ENCODE results near the gene TLX2. TPM values are rescaled to one million over a fixed set of nuclear protein-coding genes. Genes with fewer than 3 reads are reported as not detected.

The TLX2 gene
- total and polyA plus RNA-seq, 2 of the 13 experiments (the other 11 are each of a cell fraction or from before 2014, with no cell fraction given), result 0.05 to 0.20 TPM

DNA sequence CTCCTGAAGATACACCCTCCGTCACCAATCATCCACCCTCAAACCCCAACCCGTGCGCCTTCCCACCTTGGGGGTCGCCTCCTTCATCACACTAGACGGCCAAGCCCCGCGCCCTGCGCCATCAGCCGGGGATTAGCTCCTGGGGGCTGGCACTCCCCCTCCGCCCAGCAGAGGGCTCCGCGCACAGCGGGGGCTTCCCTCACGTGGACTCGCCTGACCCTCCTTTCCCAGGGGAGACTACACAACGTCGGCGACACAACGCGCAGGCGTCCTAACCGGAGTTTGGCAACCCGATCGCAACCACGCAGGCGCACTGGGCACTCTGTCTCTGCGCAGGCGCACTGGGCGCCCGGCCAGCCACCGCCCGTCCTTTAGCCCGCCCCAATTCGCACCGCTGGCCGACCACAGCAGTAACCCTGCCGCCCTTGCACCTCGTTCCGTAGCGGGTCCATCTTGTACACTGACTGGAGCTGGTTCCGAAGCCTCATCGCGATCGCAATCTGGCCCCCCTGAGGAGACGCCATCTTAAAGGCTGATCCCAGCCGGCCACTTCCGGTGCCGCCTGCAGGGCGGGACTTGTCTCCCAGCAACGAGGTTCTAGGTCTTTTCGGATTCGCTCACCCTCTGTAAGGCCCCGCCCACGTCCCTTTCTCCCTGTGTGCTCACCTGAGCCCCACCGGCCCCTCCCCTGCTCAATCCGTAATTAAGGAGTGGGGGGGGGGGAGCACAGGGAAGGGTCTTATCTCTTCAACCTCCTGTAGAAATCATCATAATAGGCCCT lies 6.9 kb upstream of the TLX2 start, which contains the start of gene PCGF1 (continued):
- TF ChIP-seq ZNF768 (CRISPR knock-in tag; IDR thresholded peaks at IDR 0.05), result peak; percentile 80
- no peak for TF ChIP-seq ZFP1 (CRISPR knock-in tag; IDR thresholded peaks at IDR 0.05)

DNA sequence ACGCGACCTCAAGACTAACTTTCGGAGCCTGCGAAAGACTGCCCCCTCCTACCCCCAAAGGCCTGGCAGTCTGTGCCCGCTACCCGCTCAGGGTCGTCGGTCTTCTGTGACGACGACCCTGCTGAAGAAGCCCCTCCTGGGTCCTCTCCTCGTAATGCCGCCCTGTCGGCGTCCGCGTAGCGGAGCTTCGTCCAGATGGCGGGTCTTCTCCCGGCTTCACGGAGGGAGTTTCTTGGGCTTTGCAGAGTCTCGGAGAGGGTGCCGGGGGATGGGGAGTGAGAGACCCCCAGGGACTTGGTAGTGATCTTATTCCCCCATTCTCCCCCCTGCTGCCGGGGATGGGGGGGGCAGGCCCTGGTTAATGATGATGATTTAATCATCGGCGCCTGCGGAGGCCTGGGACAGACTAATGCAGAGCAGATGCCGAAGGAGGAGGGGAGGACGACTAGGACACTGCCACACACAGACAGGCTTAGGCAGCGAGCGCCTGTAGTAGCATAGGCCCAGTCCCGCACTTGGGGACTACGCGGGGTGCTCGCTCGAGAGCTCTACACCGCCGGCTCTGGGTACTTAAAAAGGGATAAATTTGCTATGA lies 6.2 kb upstream of the TLX2 start:
- peak overlapping the region; percentile 95 for H3K27ac ChIP-seq (ENCODE audit: extremely low read length, insufficient read depth, low read length)
- no peak for FAIRE-seq
- H3K36me3 ChIP-seq (replicated peaks in 1 of 2; ENCODE audit: control insufficient read depth in 1 of 2, insufficient read depth in 2 of 2, low read length in 2 of 2), result no peaks in the 10 kb centered on the region; a peak in 3 of 5 replicates
- ATAC-seq, result peak; percentile 59
- H3K9me3 ChIP-seq (ENCODE audit: low read length), result no peaks in the 10 kb centered on the region
- ChIA-PET POLR2A (interaction anchor here (0.8 to 16.5 kb wide), 10 partner anchors 9 to 79 kb away, joined by 3 to 795 read pairs (median 6); partner anchors contain the start of genes AUP1, CCDC142, DQX1 and HTRA2), CTCF (ENCODE audit: low intra/inter-chr PET ratio, low total read pairs) (interaction anchor here (1.6 to 1.7 kb wide), 2 partner anchors 24 to 25 kb away, joined by 8 to 10 read pairs; partner anchors contain the start of genes CCDC142 and TTC31)
- peak overlapping the region; percentile 79 to 97 (median 95) for H3K4me3 ChIP-seq (replicated peaks in 1 of 3; ENCODE audit: insufficient read depth in 1 of 3, low read depth in 2 of 3, low read length in 3 of 3)
- H4K20me1 ChIP-seq (ENCODE audit: insufficient read depth, low read length), result no peaks in the 10 kb centered on the region
- no peak overlapping the region for H2AFZ ChIP-seq (ENCODE audit: low read length)
- DNase-seq (ENCODE audit: low spot score), result no peak
- under 1% methylated on average over 38 of the region's 38 CpGs for WGBS (ENCODE audit: low lambda C conversion rate)
- peak overlapping the region; percentile 94 for H3K9ac ChIP-seq (ENCODE audit: insufficient read depth, low read depth, low read length)
- H3K27me3 ChIP-seq (ENCODE audit: control insufficient read depth in 1 of 2, insufficient read depth in 2 of 2, low read length in 2 of 2), result no peaks in the 10 kb centered on the region; a peak in 1 of 5 replicates
- peak overlapping the region; percentile 98 for H3K4me2 ChIP-seq (ENCODE audit: low read depth, low read length)
- no TSS peak for BruUV-seq (replicated peaks)
- in situ Hi-C loops (cut with HindIII; ENCODE audit: extremely low pct_ligation_motif_present, low pct_unique_long_range_greater_than_20kb), result no loop called here
- intact Hi-C loops (cut with micrococcal nuclease; ENCODE audit: unreplicated experiment), result loop anchor here (1.0 to 2.0 kb wide), 3 partner anchors 21 to 79 kb away; partner anchors contain the start of genes AUP1, HTRA2 and TTC31
- H3K79me2 ChIP-seq (ENCODE audit: insufficient read depth, low read length), result peaks cover 38% of the 10 kb centered on the region
- H3K4me1 ChIP-seq (ENCODE audit: insufficient read depth, low read length), result peaks cover 79% of the 10 kb centered on the region
- TF ChIP-seq KDM2A (CRISPR knock-in tag; IDR thresholded peaks at IDR 0.05; ENCODE audit: borderline replicate concordance, low read depth) (peak; percentile 52), ZFP90 (CRISPR knock-in tag; IDR thresholded peaks at IDR 0.05; ENCODE audit: borderline replicate concordance) (no peak), ZNF547 (CRISPR knock-in tag; IDR thresholded peaks at IDR 0.05) (no peak), EED (CRISPR knock-in tag; IDR thresholded peaks at IDR 0.05) (peak; percentile 26; the same call in 1 of the 2 replicates), PRMT3 (CRISPR knock-in tag; IDR thresholded peaks at IDR 0.05; ENCODE audit: borderline replicate concordance, low read depth) (no peak), NONO (IDR thresholded peaks at IDR 0.05) (no peak), NONO (CRISPR knock-in tag; conservative IDR thresholded peaks at IDR 0.05) (no peak), ZNF337 (CRISPR knock-in tag; IDR thresholded peaks at IDR 0.05; ENCODE audit: borderline replicate concordance, low read depth) (0 out of 2 replicates have a peak, but pooled peaks have one; percentile 4)
- TF ChIP-seq, protein P1, sequence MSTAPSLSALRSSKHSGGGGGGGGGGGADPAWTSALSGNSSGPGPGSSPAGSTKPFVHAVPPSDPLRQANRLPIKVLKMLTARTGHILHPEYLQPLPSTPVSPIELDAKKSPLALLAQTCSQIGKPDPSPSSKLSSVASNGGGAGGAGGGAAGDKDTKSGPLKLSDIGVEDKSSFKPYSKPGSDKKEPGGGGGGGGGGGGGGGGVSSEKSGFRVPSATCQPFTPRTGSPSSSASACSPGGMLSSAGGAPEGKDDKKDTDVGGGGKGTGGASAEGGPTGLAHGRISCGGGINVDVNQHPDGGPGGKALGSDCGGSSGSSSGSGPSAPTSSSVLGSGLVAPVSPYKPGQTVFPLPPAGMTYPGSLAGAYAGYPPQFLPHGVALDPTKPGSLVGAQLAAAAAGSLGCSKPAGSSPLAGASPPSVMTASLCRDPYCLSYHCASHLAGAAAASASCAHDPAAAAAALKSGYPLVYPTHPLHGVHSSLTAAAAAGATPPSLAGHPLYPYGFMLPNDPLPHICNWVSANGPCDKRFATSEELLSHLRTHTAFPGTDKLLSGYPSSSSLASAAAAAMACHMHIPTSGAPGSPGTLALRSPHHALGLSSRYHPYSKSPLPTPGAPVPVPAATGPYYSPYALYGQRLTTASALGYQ (CRISPR knock-in tag; IDR thresholded peaks at IDR 0.05), result no peak; the same call in 1 of the 2 replicates
- TF ChIP-seq, protein P2, sequence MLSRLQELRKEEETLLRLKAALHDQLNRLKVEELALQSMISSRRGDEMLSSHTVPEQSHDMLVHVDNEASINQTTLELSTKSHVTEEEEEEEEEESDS (CRISPR knock-in tag; IDR thresholded peaks at IDR 0.05; ENCODE audit: borderline replicate concordance), result no peak
- TF ChIP-seq, protein P3, sequence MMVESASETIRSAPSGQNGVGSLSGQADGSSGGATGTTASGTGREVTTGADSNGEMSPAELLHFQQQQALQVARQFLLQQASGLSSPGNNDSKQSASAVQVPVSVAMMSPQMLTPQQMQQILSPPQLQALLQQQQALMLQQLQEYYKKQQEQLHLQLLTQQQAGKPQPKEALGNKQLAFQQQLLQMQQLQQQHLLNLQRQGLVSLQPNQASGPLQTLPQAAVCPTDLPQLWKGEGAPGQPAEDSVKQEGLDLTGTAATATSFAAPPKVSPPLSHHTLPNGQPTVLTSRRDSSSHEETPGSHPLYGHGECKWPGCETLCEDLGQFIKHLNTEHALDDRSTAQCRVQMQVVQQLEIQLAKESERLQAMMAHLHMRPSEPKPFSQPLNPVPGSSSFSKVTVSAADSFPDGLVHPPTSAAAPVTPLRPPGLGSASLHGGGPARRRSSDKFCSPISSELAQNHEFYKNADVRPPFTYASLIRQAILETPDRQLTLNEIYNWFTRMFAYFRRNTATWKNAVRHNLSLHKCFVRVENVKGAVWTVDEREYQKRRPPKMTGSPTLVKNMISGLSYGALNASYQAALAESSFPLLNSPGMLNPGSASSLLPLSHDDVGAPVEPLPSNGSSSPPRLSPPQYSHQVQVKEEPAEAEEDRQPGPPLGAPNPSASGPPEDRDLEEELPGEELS (CRISPR knock-in tag; IDR thresholded peaks at IDR 0.05), result 0 out of 2 replicates have a peak, but pooled peaks have one; percentile 4
- TF ChIP-seq, protein P4, sequence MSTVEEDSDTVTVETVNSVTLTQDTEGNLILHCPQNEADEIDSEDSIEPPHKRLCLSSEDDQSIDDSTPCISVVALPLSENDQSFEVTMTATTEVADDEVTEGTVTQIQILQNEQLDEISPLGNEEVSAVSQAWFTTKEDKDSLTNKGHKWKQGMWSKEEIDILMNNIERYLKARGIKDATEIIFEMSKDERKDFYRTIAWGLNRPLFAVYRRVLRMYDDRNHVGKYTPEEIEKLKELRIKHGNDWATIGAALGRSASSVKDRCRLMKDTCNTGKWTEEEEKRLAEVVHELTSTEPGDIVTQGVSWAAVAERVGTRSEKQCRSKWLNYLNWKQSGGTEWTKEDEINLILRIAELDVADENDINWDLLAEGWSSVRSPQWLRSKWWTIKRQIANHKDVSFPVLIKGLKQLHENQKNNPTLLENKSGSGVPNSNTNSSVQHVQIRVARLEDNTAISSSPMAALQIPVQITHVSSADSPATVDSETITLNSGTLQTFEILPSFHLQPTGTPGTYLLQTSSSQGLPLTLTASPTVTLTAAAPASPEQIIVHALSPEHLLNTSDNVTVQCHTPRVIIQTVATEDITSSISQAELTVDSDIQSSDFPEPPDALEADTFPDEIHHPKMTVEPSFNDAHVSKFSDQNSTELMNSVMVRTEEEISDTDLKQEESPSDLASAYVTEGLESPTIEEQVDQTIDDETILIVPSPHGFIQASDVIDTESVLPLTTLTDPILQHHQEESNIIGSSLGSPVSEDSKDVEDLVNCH (CRISPR knock-in tag; IDR thresholded peaks at IDR 0.05), result no peak

Data from HepG2 (cell line).